H1 (cell line): Measurements from ENCODE around the gene HNRNPAB. TPM values are rescaled to one million over a fixed set of nuclear protein-coding genes. Genes with fewer than 3 reads are reported as not detected.

ENCODE experiments used
- BRCA1 ChIP-seq: IDR thresholded peaks from 2 replicates; pipeline ENCODE4 v1.6.1; 2012; ENCODE audit warnings: low read depth, low read length, improper control_type of control experiment
- CEBPB ChIP-seq: IDR thresholded peaks from 2 replicates; pipeline ENCODE4 v1.6.1; 2012; ENCODE audit warnings: low read depth, low read length
- CHD1 ChIP-seq: IDR thresholded peaks from 2 replicates; pipeline ENCODE4 v1.6.1; 2012; ENCODE audit warnings: low read depth, low read length, improper control_type of control experiment
- RAD21 ChIP-seq, 2 experiments: IDR thresholded peaks in 1 of 2; conservative IDR thresholded peaks in 1 of 2; 2 replicates each; pipeline ENCODE4 v1.6.1; 2011; ENCODE audit warnings: low read depth in 2 of 2, low read length in 2 of 2, improper control_type of control experiment in 1 of 2, inconsistent platforms in 1 of 2, mild to moderate bottlenecking in 1 of 2, moderate library complexity in 1 of 2
- RNF2 ChIP-seq: fragments of 200-900, 300-1000 bp; sonication (generic); IDR thresholded peaks from 2 replicates; pipeline ENCODE4 v1.7.1; 2016; ENCODE audit warnings: borderline replicate concordance, low read depth, mild to moderate bottlenecking, antibody characterized with exemption, low read length; ENCODE audit not compliant: poor library complexity, severe bottlenecking; ENCODE audit errors: missing control alignments
- SP4 ChIP-seq: IDR thresholded peaks from 2 replicates; pipeline ENCODE4 v1.6.1; 2012; ENCODE audit warnings: low read length, inconsistent platforms
- polyA plus RNA-seq, 7 experiments: library from polyadenylated mRNA; depleted of rRNA in 3 of 7; stranded (reverse) in 5 of 7; unstranded in 2 of 7; fragments of >200 nt in 5 of 7; fragments of 200-250 nt in 2 of 7; gene quantifications; 1 replicate in 5 of 7; 2 replicates in 1 of 7; 4 replicates in 1 of 7; pipeline versions ENCODE4 v1.2.1 to v1.2.3, GENCODE V29; 2011 to 2013; ENCODE audit warnings: missing spikeins in 2 of 7, mixed read lengths in 2 of 7
- total RNA-seq: library from RNA; stranded (reverse); fragmentation: NEBNext Ultra II Directional; extraction: Animal tissue kit (Norgen Biotek cat#: 25700); gene quantifications from 2 replicates; pipeline ENCODE4 v1.2.1, GENCODE V29; 2021

HNRNPAB gene
- total and polyA plus RNA-seq, 2 of the 8 experiments (the other 6 are each of a cell fraction or from before 2014, with no cell fraction given) = 373 to 563 TPM

GRCh38 chr5:178225174-178225573 is 20.8 kb downstream of the HNRNPAB start (continued):
- TF ChIP-seq SP4 (no peak), CEBPB (no peak), RAD21 (IDR thresholded peaks at IDR 0.05 in 1 of 2, conservative IDR thresholded peaks at IDR 0.05 in 1 of 2; ENCODE audit: low read depth in 2 of 2, low read length in 2 of 2) (no peak), CHD1 (no peak), BRCA1 (no peak), RNF2 (no peak)
